Measurements from ENCODE around the gene ABCC1.
"Not testable (repeated sequence)": the region's sequence is repeated elsewhere in the genome, so short reads cannot be mapped to it uniquely, and the experiment has no call there.

The ABCC1 gene

DNA sequence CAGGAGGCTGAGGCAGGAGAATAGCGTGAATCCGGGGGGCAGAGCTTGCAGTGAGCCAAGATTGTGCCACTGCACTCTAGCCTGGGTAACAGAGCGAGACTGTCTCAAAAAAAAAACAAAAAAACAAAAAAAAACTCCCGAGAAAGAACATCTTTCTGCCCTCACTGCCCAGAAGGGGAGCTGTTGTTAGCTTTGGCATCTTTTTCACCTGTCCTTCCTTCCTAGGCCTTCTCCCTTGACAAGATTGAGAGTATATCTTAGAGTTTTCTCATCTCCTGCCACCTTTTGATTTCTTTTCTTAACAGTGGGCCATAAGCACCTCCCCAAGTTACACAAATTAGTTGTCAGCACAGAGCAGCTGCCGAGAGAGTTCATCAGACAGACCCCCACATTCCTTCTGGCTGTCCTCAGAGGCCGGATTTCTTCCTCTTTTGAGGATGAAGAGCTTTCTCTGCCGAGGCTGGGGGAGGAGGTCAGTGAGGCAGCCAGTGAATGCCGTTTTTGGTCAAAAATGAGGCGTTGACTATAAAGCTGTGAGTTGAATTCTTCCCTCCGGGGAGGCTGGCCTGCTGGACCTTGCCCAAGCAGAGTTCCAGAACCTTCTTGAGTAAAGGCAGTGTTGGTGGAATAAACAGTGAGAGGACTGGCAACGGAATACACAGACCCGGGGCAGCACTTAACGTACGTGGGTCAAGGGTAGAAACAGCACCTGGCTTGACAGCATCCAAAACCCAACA is 146.9 kb downstream of the ABCC1 start:
- peak overlapping the region; percentile 56 for H3K27ac Mint-ChIP-seq
- DNase-seq (ENCODE audit: low spot score in 2 of 2) (no peak), ATAC-seq (no peak)
- H3K4me3 Mint-ChIP-seq: no peak overlapping the region
- no peaks in the 10 kb centered on the region for H3K9me3 Mint-ChIP-seq
- peaks cover 16% of the 10 kb centered on the region for H3K4me1 Mint-ChIP-seq
- peaks cover 100% of the 10 kb centered on the region for H3K36me3 Mint-ChIP-seq

DNA sequence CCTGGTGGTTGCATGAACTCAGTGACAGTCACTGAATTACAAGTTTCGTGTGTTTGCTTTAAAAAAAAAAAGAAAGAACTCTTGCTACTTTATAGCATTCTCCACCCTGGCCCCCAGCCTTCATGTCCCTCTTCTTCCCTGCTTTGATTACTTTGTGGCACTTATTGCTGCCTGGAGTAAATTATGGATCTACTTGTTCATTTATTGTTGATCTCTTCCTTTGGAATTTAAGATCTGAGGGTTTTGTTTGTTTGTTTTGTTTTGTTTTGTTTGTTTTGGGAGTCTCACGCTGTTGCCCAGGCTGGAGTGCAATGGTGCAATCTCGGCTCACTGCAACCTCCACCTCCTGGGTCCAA is 147.4 kb downstream of the ABCC1 start:
- Mint-ChIP-seq H3K4me3 (no peak overlapping the region), H3K27ac (peak overlapping the region; percentile 56), H3K9me3 (no peaks in the 10 kb centered on the region), H3K4me1 (peaks cover 21% of the 10 kb centered on the region), H3K36me3 (peaks cover 100% of the 10 kb centered on the region)
- DNase-seq (ENCODE audit: low spot score in 2 of 2) (no peak), ATAC-seq (no peak)

DNA sequence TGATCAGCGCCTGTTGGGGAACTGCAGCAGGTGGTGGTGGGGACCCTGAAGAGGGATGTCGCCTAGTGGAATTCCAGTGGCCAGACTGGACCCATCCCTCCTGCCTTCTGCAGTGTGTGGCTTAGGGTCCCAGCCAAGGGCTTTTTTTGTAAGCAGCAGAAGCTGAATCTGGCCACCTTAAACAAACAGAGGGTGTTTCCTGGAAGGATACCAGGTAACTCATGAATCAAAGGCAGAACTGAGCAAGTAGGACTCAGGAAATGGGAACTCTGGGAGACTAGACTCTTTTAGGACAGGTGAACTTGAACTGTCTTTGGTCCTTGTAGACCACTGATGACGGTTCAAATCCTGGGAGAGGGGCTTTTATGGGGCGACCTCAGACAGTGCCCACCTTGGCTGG is 149.9 kb downstream of the ABCC1 start:
- no peaks in the 10 kb centered on the region for H3K9me3 Mint-ChIP-seq
- no peak for ATAC-seq
- no peak overlapping the region for H3K4me3 Mint-ChIP-seq
- H3K36me3 Mint-ChIP-seq: peaks cover 100% of the 10 kb centered on the region
- no peak for DNase-seq (ENCODE audit: low spot score in 2 of 2)
- peak overlapping the region; percentile 54 for H3K27ac Mint-ChIP-seq
- peaks cover 16% of the 10 kb centered on the region for H3K4me1 Mint-ChIP-seq

DNA sequence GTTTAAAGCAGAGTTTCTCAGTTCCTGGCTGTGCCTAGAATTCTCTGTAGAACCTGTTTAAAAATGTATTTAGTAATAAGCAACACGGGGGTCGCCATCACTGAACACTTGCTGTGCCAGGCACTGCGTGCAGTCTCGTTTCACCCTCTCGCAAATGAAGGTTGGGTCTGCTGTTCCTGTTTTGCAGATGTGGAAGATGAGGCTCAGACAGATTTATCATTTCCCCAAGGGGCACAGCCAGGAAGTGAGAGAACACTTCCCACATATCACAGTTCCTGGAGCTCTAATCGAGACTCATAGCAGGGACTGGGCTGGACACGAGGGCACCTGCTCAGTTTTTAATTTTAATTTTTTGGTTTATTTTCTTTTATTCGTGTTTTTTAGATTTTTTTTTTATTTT is 151.2 kb downstream of the ABCC1 start:
- Mint-ChIP-seq H3K9me3 (no peaks in the 10 kb centered on the region), H3K27ac (peak overlapping the region; percentile 54), H3K36me3 (peaks cover 98% of the 10 kb centered on the region), H3K4me3 (no peak overlapping the region), H3K4me1 (peaks cover 16% of the 10 kb centered on the region)
- DNase-seq (ENCODE audit: low spot score in 2 of 2): no peak
- ATAC-seq: no peak

DNA sequence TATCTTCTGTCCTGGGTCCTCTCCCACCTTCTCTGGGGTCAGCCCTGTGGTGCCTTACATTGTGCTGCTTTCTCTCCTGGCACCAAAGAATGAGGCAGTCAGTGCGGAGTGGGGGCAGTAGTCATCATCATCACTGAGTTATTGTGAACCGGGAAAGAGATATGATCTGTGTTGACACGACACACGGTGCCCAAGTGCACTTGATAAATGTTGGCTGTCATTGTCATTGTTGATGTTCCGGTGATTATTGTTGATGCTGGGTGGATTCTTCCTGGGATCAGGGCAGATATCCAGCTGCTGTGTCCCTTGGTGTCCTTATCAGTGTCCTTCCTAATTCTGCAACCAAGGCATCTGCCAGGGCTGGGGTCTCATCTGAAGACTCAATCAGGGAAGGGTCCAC is 152.2 kb downstream of the ABCC1 start:
- no peak for DNase-seq (ENCODE audit: low spot score in 2 of 2)
- no peak overlapping the region for H3K4me3 Mint-ChIP-seq
- peaks cover 16% of the 10 kb centered on the region for H3K4me1 Mint-ChIP-seq
- H3K36me3 Mint-ChIP-seq: peaks cover 98% of the 10 kb centered on the region
- ATAC-seq: no peak
- H3K9me3 Mint-ChIP-seq: no peaks in the 10 kb centered on the region
- peak overlapping the region; percentile 33 for H3K27ac Mint-ChIP-seq

DNA sequence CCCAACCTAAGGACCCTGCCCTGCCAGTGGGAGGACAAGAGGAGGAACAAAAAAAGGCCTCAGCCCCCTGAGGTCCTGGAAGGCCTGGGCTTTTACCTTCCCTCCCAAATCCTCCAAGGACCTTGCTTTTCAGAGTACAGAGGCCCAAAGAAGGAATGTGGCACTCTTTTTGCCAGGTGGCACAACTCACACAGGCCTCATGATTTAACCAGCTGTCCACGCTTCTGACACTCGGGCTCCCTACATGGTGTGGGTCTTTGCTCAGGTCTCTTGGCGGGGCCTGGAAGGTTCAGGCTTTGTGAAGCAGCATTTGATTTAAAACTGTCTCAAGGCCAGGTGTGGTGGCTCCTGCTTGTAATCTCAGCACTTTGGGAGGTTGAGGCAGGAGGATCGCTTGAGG is 153.3 kb downstream of the ABCC1 start:
- H3K27ac Mint-ChIP-seq: peak overlapping the region; percentile 29
- DNase-seq (ENCODE audit: low spot score in 2 of 2) (no peak), ATAC-seq (no peak)
- no peaks in the 10 kb centered on the region for H3K9me3 Mint-ChIP-seq
- peaks cover 98% of the 10 kb centered on the region for H3K36me3 Mint-ChIP-seq
- H3K4me3 Mint-ChIP-seq: no peak overlapping the region
- H3K4me1 Mint-ChIP-seq: peaks cover 16% of the 10 kb centered on the region

DNA sequence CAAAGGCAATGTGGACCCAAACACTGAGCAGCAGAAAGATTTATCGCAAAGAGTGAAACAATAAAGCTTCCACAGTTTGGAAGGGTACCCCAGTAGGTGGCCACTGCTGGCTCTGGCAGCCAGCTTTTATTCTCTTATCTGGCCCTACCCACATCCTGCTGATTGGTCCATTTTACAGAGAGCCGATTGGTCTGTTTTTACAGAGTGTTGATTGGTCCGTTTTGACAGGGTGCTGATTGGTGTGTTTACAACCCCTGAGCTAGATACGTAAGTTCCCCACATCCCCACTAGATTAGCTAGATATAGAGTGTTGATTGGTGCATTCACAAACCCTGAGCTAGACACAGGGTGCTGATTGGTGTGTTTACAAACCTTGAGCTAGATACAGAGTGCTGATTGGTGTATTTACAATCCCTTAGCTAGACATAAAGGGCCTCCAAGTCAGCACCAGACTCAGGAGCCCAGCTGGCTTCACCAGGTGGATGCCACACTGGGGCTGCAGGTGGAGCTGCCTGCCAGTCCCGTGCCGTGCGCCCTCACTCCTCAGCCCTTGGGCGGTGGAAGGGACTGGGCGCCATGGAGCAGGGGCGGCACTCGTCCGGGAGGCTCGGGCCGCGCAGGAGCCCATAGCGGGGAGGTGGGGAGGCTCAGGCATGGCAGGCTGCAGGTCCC is 154.9 kb downstream of the ABCC1 start:
- peaks cover 98% of the 10 kb centered on the region for H3K36me3 Mint-ChIP-seq

DNA sequence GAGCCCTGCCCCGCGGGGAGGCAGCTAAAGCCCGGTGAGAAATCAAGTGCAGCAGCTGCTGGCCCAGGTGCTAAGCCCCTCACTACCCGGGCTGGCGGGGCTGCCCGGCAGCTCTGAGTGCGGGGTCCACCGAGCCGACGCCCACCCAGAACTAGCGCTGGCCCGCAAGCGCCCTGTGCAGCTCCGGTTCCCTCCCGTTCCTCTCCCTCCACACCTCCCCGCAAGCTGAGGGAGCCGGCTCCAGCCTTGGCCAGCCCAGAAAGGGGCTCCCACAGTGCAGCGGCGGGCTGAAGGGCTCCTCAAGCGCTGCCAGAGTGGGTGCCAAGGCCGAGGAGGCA is 155.4 kb downstream of the ABCC1 start:
- not testable (repeated sequence) for DNase-seq (ENCODE audit: low spot score in 2 of 2); H3K27ac Mint-ChIP-seq; ATAC-seq; H3K9me3 Mint-ChIP-seq; H3K4me3 Mint-ChIP-seq
- Mint-ChIP-seq H3K4me1 (peaks cover 11% of the 10 kb centered on the region), H3K36me3 (peaks cover 98% of the 10 kb centered on the region)

More for the DNA sequence above, 154.9 kb downstream of the ABCC1 start:
- H3K27ac Mint-ChIP-seq; DNase-seq (ENCODE audit: low spot score in 2 of 2); H3K9me3 Mint-ChIP-seq; H3K4me3 Mint-ChIP-seq; ATAC-seq: not testable (repeated sequence)
- H3K4me1 Mint-ChIP-seq: peaks cover 16% of the 10 kb centered on the region

DNA sequence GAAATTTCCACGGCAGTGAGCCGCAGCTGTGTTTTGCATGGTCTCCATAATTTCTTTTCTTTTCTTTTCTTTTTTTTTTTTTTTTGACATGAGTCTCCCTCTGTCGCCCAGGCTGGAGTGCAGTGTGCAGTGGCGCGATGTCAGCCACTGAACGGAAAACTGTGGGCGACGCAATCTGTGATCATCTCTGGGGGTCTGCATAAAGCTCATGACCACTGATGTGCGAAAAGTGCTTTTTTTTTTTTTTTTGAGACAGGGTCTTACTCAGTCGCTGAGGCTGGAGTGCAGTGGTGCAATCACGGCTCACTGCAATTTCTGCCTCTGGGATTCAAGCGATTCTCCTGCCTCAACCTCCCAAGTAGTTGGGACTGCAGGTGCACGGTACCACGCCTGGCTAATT is 156.2 kb downstream of the ABCC1 start:
- DNase-seq (ENCODE audit: low spot score in 2 of 2): no peak
- H3K27ac Mint-ChIP-seq: no peak overlapping the region
- peaks cover 6% of the 10 kb centered on the region for H3K4me1 Mint-ChIP-seq
- H3K4me3 Mint-ChIP-seq: no peak overlapping the region
- no peak for ATAC-seq
- no peaks in the 10 kb centered on the region for H3K9me3 Mint-ChIP-seq
- H3K36me3 Mint-ChIP-seq: peaks cover 98% of the 10 kb centered on the region

DNA sequence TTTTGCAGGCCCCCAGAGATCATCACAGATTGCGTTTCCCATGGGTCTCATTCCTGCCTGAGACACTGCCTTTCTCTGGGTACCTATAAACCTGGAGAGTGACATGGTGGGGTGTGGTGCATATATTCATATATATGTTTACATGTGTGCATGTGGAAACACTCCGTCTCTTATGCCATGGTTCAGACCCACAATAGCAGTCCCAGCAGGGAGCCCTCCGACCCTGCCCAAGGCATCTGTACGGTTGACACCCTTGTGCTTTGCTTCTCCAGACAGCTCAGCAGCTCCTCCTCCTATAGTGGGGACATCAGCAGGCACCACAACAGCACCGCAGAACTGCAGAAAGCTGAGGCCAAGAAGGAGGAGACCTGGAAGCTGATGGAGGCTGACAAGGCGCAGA is 157.1 kb downstream of the ABCC1 start:
- Mint-ChIP-seq H3K9me3 (no peaks in the 10 kb centered on the region), H3K36me3 (peaks cover 98% of the 10 kb centered on the region), H3K4me3 (no peak overlapping the region), H3K4me1 (peaks cover 3% of the 10 kb centered on the region), H3K27ac (no peak overlapping the region)
- ATAC-seq (no peak), DNase-seq (ENCODE audit: low spot score in 2 of 2) (no peak)

DNA sequence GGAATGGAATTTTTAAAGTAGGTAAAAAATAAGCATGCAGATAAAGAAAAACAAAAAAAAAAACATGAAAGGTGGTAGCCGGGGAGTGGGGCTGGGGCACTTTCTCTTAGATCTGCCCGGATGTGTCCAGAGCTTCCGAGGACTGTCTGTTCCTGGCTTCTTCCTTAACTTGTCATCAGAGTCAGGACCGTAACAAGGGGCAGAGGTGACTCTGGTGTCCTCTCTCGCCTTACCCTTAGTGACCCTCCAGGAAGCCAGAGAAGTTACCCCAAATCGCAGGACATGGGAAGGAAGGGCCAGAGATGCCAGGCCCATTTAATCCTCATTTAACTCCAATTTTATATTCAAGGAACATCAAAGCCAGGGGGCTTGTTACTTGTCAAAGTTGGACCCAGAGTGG is 158.4 kb downstream of the ABCC1 start:
- ATAC-seq (no peak), DNase-seq (ENCODE audit: low spot score in 2 of 2) (no peak)
- H3K4me3 Mint-ChIP-seq: no peak overlapping the region
- H3K27ac Mint-ChIP-seq: no peak overlapping the region
- peaks cover 98% of the 10 kb centered on the region for H3K36me3 Mint-ChIP-seq
- H3K9me3 Mint-ChIP-seq: no peaks in the 10 kb centered on the region
- no peaks in the 10 kb centered on the region for H3K4me1 Mint-ChIP-seq

DNA sequence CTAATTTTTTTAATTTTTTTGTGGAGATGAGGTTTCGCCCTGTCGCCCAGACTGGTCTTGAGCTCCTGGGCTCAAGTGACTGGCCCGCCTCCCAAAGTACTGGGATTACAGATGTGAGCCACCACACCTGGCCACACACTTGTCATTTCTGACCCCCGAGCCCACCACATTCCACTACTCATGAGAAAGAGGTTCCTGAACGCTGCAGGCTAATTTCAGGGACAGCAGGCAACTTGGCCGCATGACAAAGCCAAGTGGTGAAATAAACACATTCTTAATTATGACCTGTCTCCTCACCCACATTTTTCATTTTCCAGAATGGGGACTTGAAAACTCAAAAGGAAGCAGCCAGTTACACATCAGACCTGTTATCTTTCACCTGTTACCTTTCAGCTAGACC is 159.3 kb downstream of the ABCC1 start:
- no peaks in the 10 kb centered on the region for H3K9me3 Mint-ChIP-seq
- ATAC-seq (peak; percentile 45), DNase-seq (ENCODE audit: low spot score in 2 of 2) (no peak)
- H3K4me3 Mint-ChIP-seq: no peak overlapping the region
- H3K36me3 Mint-ChIP-seq: peaks cover 98% of the 10 kb centered on the region
- no peaks in the 10 kb centered on the region for H3K4me1 Mint-ChIP-seq
- no peak overlapping the region for H3K27ac Mint-ChIP-seq

DNA sequence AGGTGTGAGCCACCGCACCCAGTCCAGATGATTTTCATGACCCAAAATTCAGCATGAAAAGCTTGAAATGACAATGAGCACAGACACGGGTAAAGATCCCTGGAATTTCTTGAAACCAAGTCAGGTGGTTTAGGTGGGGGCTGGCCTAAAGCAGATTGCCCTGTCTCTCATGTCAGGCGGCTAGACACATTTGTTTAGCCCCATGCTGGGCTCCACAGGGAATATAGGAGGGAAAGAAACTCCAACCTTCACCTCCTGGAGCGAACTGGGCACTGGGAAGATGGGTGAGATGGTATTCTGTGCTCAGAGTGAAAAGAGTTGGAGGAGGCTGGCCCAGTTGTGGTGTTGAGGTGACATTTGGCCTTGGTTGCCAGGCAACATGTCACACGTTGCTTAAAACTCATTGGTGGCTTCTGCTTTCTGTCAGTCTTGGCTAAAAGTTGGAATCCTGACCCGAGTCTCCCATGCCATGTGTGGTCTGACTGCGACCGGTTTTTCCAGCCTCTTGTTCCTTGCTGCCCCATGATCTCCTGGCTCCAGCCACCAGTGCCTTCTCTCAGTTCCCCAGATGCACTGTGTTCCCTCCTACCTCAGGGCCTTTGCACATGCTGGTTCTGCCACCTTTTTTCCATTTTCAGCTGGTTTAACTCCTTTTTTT is 160.2 kb downstream of the ABCC1 start:
- Mint-ChIP-seq H3K36me3 (peaks cover 99% of the 10 kb centered on the region), H3K4me1 (no peaks in the 10 kb centered on the region), H3K4me3 (no peak overlapping the region), H3K9me3 (no peaks in the 10 kb centered on the region), H3K27ac (no peak overlapping the region)
- ATAC-seq (no peak), DNase-seq (ENCODE audit: low spot score in 2 of 2) (no peak)

DNA sequence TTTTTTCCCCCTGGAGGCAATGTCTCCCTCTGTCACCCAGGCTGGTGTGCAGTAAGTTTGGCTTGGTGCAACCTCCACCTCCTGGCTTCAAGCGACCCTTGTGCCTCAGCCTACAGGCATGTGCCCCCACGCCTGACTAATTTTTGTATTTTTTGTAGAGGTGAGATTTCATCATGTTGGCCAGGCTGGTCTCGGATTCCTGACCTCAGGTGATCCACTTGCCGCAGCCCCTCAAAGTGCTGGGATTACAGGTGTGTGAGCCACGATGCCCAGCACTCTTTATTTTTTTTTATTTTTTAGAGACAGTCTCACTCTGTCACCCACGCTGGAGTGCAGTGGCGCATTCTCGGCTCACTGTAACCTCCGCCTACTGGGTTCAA is 160.7 kb downstream of the ABCC1 start:
- H3K9me3 Mint-ChIP-seq: no peaks in the 10 kb centered on the region
- no peak overlapping the region for H3K4me3 Mint-ChIP-seq
- ATAC-seq: no peak
- no peaks in the 10 kb centered on the region for H3K4me1 Mint-ChIP-seq
- no peak overlapping the region for H3K27ac Mint-ChIP-seq
- DNase-seq (ENCODE audit: low spot score in 2 of 2): no peak
- H3K36me3 Mint-ChIP-seq: peaks cover 100% of the 10 kb centered on the region

DNA sequence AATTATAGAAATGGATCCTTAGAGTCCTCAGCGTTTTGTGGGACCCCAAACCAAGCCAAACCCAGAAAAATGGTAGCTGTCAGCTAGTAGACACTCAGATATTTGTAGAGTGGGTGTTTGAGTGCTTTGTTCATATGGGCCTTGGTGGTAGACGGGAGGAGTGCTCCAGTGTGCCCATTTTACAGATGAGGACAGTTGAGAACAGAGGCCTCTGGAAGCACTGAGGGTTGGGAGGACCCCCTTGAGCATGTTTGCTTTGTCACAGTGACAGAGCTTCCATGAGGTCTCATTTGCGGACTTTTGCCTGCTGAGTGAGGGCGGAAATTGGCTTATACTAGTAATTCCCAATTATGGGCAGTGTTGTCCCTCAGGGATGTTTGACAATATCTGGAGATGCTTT is 162.2 kb downstream of the ABCC1 start:
- no peaks in the 10 kb centered on the region for H3K9me3 Mint-ChIP-seq
- H3K27ac Mint-ChIP-seq: no peak overlapping the region
- H3K4me3 Mint-ChIP-seq: no peak overlapping the region
- ATAC-seq (no peak), DNase-seq (ENCODE audit: low spot score in 2 of 2) (no peak)
- peaks cover 100% of the 10 kb centered on the region for H3K36me3 Mint-ChIP-seq
- no peaks in the 10 kb centered on the region for H3K4me1 Mint-ChIP-seq

DNA sequence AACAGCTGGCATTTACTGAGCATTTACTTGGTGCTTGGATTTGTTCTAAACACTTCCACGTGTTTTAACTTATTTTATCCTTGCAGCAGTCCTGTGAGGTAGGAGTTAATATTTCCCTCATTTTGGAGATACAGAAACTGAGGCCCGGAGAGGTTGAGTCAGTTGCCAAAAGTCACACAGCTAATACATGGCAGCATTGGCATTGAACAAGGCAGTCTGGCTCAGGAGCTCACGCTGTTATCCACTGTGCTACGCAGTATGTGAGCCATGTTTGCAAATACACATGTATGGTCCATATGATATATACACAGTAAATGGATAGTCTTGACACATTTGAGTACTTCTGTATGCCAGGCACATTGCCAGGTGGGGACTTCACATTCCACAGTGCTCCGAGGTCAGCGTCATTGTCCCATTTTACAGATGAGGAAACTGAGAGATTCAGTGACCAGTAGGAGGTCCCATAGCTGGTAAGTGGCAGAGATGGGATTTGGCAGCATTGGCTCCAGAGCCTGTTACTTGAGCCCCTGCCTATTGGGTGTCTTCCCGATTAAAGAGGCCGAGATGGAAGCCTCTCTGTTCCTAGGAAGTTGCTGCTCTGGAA is 163.1 kb downstream of the ABCC1 start:
- ATAC-seq (no peak), DNase-seq (ENCODE audit: low spot score in 2 of 2) (no peak)
- H3K4me3 Mint-ChIP-seq: no peak overlapping the region
- no peak overlapping the region for H3K27ac Mint-ChIP-seq
- H3K4me1 Mint-ChIP-seq: no peaks in the 10 kb centered on the region
- H3K36me3 Mint-ChIP-seq: peaks cover 100% of the 10 kb centered on the region
- H3K9me3 Mint-ChIP-seq: no peaks in the 10 kb centered on the region
